Cardiac septum (tissue), 1 donor: ENCODE data around the gene ART3. TPM values are rescaled to one million over a fixed set of nuclear protein-coding genes. Genes with fewer than 3 reads are reported as not detected.
A peak's percentile ranks its signal among the peaks of the same experiment; 100 is the strongest.

ENCODE experiments used
- DNase-seq: peaks from one replicate; pipeline ENCODE4 v3.0.0-alpha.2; 2020; ENCODE audit warnings: low spot score
- intact Hi-C: fragments of 100-400 bp; cut with DNase I; formaldehyde crosslinking; loops from one replicate; pipeline ENCODE4 v1.14.0; 2022
- total RNA-seq: library from RNA; stranded (reverse); fragmentation: NEBNext Ultra II Directional; extraction: Animal tissue kit (Norgen Biotek cat#: 25700); gene quantifications from one replicate; pipeline ENCODE4 v1.2.1, GENCODE V29; 2021
- donor health status: DM: no; HTN: no; CAD: no.

Gene ART3
- total RNA-seq, 1 donor from 2014 or later, result 57.0 TPM

DNA sequence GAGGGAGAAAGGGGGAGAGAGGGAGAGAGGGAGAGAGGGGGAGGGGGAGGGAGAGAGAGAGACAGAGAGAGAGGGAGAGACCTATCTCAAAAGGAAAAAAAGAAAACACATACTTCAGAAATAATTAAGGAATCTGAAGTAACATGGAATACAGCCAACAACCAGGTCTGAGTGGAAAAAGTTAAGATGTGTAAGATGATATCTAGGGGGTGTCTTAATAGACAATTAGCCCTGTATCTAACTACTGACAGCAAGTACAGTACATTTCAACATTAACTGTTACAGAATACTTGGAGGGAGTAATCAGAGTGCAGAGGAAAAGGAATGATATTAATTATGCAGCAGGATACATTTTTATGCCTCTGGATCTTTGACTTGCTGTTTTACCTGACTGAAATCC, 51.3 kb downstream of the ART3 start:
- intact Hi-C loops, result no loop called here
- DNase-seq, result no peak

DNA sequence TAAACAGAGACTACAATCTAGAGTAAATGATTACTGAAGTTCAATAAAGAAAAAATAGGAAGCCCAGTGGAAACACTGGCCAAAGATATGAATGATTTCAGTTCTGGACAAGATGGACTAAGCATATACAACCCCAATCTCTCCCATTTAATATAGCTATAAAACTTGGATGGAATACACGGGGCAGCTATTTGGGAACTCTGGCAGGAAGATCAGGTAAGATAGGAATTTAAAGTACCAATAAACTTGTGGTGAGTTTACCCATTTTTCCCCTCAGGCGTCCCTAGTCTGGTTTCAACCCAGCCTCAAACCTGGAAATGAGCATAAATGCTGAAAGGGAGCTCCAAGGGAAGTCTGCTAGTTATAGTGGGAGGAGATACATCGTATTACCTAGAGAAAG, 53.2 kb downstream of the ART3 start:
- intact Hi-C loops, result no loop called here
- no peak for DNase-seq

DNA sequence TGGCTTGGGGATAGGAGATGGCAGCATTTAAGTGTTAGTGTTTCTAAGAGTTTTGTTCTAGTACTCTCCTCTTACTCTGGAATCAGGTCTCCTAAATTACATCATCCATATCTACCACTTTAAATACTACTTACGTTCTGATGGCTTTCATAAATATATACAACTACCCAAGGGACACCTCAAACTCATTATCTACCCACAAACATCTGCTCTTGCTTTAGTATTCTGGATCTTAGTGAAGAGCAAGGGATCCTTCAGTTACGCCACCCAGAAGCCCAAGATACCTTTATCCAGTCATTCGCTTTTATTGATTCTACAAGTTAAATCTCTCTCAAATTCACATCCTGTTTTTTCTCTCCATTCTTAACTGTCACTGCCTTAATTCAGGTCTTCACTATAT, 66.7 kb downstream of the ART3 start:
- DNase-seq, result no peak

DNA sequence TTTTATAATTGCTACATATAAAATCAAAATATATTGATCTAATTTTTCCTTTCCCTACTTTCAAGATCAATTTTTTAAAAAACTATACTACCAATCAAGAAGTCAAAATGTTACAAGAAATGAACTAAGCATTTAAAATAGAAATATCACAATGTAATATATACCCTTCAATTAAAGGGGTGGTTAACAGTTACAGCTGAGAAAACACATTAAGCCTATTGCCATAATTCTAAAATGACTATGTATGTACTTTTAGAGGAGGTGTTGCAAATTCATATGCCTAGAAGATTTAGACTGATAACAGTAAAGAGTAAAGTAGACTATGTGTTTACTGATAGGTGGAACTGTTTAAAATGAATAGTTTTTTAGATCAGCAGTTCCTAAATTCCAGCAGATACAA, 70.0 kb downstream of the ART3 start:
- DNase-seq, result no peak

More for the DNA sequence above, 66.7 kb downstream of the ART3 start:
- intact Hi-C loops, result no loop called here

DNA sequence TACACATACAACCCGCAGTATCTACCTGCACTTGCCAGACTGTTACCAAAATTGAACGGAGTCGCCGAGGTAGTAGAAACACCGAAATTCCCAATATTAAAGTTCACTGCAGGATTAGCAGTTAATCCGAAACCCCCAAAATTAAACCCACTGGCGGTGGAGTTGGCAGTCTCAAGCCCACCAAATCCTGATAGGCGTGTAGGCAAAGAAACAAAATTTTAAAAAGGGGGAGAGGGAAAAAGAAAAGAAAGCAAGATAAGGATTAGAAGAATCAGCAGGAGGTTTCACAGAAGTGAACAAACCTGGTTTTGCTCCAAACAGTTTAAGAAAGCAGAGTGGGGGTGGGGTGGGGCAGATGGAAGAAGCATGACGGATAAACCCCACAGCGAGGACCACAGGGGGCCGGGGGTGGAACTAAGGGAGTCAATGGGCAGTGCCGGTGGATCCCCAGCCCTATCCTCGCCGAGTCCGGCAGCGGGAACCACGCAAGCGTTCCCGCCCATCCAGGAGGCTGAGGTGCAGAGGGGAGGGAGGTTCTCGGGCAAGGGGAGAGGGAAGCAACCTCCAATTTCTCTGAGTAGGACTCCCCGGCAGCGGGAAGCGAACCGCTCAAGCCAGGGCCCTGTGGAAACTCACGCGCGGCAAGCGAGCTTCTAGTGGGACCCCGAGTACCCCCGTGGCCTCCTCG, 73.1 kb downstream of the ART3 start:
- DNase-seq, result peak; percentile 78
- intact Hi-C loops, result loop anchor here (2.0 to 5.0 kb wide), 2 partner anchors 65 to 157 kb away; partner anchors contain the start of genes SCARB2 and SDAD1

More for the DNA sequence above, 70.0 kb downstream of the ART3 start:
- intact Hi-C loops, result no loop called here

DNA sequence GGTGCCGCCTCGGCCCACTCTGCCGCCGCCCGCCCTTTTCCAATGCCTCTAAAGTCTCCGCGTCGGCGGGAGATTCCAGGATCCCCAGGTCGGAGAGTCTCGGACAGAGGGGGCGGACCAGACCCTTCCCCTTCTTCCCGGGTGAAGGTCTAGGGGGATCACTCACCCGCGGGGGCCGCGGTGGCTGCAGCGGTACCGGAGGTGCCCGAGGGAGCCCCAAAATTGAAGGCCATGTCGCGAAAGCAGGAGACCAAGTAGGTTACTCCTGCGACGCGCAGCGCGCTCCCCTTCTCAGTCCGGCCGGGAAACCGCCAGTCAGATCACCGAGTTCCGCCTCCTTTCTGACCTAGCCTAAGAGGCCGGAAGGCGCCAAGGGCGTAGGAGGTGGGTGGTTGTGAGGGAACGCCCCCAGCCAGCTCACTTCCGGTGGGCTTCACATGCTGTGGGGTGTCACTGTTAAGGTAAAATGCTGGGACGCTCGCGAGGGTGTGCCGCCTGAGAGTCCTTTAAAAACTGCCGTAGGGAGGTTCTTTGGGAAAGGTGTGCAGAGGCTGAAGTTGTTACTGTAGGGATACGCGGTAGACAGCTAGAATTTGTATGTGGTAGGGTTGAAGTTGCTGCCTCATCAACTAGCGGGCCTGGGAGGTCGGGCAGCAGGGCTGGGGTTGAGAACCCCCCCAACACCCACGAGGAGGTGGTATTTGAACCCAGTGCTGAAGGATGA, 73.8 kb downstream of the ART3 start, which contains the start of gene NUP54:
TSS of gene NUP54 (minus strand) at position 256 of the 724 bp plus-strand sequence. CDS start at position 233, 23 bp downstream.
- DNase-seq, result peak; percentile 96
- intact Hi-C loops, result loop anchor here (2.0 to 5.0 kb wide), 2 partner anchors 64 to 158 kb away; partner anchors contain the start of genes SCARB2 and SDAD1

DNA sequence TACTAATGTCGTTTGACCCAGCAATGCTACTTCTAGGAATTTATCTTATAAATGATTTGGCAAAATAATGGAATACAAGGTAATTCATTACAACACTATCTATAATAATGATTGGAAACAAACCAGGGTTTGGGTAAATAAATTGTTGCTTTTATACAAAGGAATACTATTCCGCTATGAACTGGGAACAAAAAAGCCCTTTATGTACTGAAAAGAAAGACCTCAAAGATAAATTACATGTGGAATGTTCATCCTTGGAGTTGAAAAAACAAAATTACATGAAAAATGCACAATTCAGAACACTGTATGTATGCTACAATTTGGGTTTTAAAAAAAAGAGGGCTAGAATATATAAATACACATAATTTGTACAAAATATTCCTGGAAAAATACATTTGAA, 78.8 kb downstream of the ART3 start:
- intact Hi-C loops, result no loop called here
- DNase-seq, result no peak

DNA sequence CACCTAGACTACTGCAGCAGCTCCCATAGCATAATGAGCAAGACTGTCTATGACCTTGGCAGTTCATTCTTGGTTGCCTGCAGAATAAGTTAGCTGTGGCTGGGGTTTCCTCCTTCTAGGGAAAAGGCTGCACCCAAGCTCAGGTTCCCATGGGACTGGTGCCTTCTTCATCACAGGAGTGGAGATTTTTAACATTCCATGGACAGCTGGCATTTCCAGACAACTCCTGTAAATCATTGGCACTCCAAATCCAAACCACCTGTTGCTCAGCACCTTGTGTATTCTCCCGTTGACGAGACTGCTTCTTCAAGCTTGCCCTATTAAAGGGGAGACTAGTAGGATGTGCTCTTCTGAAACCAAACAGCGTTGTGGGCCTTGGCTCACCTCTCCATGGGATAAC, 81.5 kb downstream of the ART3 start:
- intact Hi-C loops, result no loop called here
- DNase-seq, result no peak

DNA sequence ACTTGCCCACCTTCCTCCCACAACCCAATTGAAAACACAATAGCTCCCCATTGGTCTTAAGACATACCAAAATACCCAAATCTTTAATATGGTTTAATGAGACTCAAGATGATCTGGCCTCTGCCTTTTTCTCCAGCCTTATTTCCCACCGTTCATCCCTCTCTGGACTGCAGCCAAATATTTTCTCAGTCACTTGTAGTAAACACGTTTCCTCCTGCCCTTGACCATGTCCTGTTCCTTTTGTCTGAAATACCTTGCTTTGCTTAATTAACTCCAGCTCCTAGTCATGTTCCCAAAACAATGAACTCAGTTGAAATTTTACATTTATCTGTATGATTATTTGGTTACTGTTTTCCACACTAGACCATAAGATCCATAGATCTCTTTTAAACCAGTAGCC, 82.1 kb downstream of the ART3 start:
- DNase-seq, result no peak
- intact Hi-C loops, result no loop called here

DNA sequence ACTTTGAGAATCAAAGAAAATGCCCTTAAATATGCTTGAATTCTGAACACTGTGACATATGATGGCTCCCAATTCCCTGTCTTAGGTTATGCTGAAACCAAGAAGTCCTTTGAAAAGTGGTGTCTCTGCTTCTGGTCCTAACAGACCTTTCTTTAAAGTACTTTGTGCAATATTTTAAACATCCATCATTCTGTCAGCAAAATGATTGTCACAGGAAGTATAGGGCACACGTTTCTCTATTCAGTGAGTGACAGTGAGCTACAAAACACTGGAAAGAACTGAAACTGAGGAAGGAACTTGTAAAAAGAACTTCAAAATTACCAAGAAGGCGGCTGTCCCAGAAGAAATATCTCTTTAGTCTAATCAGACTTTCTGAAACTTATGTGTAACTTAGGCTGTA, 85.8 kb downstream of the ART3 start:
- intact Hi-C loops, result no loop called here
- DNase-seq, result no peak

Other genes with a start within 250 kb of the ART3 start
- not detected for gene PPEF2, start 172.3 kb upstream of the ART3 start, total RNA-seq
- gene NAAA, start 133.7 kb upstream of the ART3 start, total RNA-seq, result 15.2 TPM
- 24.1 TPM for gene SDAD1, start 83.8 kb upstream of the ART3 start, total RNA-seq
- gene CXCL9, start 67.2 kb upstream of the ART3 start, total RNA-seq, result 0.70 TPM
- 2.3 TPM for gene CXCL10, start 51.2 kb upstream of the ART3 start, total RNA-seq
- gene CXCL11, start 38.6 kb upstream of the ART3 start, total RNA-seq, result 0.32 TPM
- gene NUP54, start 73.7 kb downstream of the ART3 start, total RNA-seq, result 22.7 TPM
- gene SCARB2, start 139.1 kb downstream of the ART3 start, total RNA-seq, result 114 TPM
- gene FAM47E, start 177.0 kb downstream of the ART3 start, total RNA-seq, result 2.9 TPM
- gene STBD1, start 232.0 kb downstream of the ART3 start, total RNA-seq, result 37.6 TPM